Measurements from ENCODE around the gene SDC3. TPM values are rescaled to one million over a fixed set of nuclear protein-coding genes. Genes with fewer than 3 reads are reported as not detected.

SDC3 gene
- total RNA-seq, 1 experiment from 2014 or later: 12.3 TPM

DNA sequence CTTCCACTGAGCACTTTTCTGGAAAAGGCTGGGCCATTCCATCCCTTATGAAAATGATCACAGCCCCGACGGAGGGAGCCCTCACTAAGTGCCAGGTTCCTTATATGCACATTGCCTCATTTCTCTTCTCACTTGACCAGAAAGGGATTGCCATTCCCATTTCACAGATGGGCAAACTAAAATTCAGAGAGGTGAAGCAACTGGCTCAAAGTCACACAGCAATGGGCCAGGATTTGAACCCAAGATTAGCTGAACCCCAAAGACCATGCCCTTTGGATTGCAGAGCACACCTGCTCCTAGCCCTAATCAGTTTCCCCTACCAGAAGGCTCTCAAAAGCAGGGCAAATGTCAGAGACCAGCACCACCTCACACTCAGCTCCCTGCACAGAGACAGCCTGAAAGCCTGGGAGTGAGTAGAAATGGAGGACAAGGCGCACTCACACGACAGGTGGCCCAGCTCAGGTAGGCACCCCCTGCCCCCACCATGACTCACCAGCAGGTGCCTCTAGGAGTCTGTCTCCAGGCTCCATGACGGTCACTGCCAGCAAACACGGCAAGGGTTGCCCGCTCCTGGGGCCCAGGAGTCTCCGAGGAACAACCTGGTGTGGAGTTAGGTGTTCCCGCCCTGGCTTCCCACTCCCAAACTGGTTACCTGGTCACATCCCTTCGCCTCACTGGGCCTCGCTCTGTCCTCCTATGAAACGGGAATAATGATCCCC, 21.7 kb downstream of the SDC3 start:
- DNase-seq: no peak
- no peaks in the 10 kb centered on the region for H3K9me3 ChIP-seq

GRCh38 chr1:30885570-30886522, 22.7 kb downstream of the SDC3 start:
- no peak for DNase-seq
- H3K9me3 ChIP-seq: no peaks in the 10 kb centered on the region
- H3K36me3 ChIP-seq: no peaks in the 10 kb centered on the region
- no peak overlapping the region for H3K4me3 ChIP-seq
- H3K27me3 ChIP-seq: no peaks in the 10 kb centered on the region

More for the DNA sequence above, 21.7 kb downstream of the SDC3 start:
- Histone ChIP-seq H3K27me3 (no peaks in the 10 kb centered on the region), H3K36me3 (no peaks in the 10 kb centered on the region), H3K4me3 (no peak overlapping the region)

DNA sequence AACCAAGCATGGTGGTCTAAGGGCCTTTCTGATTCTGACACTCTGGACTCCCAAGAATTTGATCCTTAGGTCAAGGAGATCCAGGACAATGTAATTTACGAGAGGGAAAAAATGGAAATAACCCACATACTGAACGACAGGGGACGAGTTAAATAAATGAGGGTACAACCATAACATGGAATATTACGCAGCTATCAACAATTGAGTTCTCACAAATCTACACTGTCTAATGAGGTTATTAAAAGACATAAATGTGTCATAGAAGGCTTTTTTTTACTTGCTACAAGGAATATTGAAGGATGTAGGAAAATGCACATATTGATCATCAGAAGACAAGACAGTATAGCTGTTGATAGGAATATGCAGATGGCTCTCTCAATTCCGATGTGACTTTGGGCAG, 23.8 kb downstream of the SDC3 start:
- Histone ChIP-seq H3K27me3 (no peaks in the 10 kb centered on the region), H3K9me3 (no peaks in the 10 kb centered on the region), H3K36me3 (no peaks in the 10 kb centered on the region), H3K4me3 (no peak overlapping the region)
- DNase-seq: no peak

- Histone ChIP-seq H3K9me3 (no peaks in the 10 kb centered on the region), H3K27me3 (no peaks in the 10 kb centered on the region), H3K36me3 (no peaks in the 10 kb centered on the region), H3K4me3 (no peak overlapping the region)
- DNase-seq: no peak
Observed at GRCh38 chr1:30883389-30884172, 25.0 kb downstream of the SDC3 start.

GRCh38 chr1:30882678-30883388, 25.7 kb downstream of the SDC3 start:
- Histone ChIP-seq H3K36me3 (no peaks in the 10 kb centered on the region), H3K9me3 (no peaks in the 10 kb centered on the region), H3K27me3 (no peaks in the 10 kb centered on the region), H3K4me3 (no peak overlapping the region)
- DNase-seq: no peak

- Histone ChIP-seq H3K9me3 (no peaks in the 10 kb centered on the region), H3K27me3 (no peaks in the 10 kb centered on the region), H3K4me3 (no peak overlapping the region), H3K36me3 (no peaks in the 10 kb centered on the region)
- DNase-seq: no peak
Observed at GRCh38 chr1:30881319-30882181, 27.0 kb downstream of the SDC3 start.

GRCh38 chr1:30880678-30881318, 27.8 kb downstream of the SDC3 start:
- Histone ChIP-seq H3K36me3 (no peaks in the 10 kb centered on the region), H3K4me3 (no peak overlapping the region), H3K27me3 (no peaks in the 10 kb centered on the region), H3K9me3 (no peaks in the 10 kb centered on the region)
- no peak for DNase-seq

DNA sequence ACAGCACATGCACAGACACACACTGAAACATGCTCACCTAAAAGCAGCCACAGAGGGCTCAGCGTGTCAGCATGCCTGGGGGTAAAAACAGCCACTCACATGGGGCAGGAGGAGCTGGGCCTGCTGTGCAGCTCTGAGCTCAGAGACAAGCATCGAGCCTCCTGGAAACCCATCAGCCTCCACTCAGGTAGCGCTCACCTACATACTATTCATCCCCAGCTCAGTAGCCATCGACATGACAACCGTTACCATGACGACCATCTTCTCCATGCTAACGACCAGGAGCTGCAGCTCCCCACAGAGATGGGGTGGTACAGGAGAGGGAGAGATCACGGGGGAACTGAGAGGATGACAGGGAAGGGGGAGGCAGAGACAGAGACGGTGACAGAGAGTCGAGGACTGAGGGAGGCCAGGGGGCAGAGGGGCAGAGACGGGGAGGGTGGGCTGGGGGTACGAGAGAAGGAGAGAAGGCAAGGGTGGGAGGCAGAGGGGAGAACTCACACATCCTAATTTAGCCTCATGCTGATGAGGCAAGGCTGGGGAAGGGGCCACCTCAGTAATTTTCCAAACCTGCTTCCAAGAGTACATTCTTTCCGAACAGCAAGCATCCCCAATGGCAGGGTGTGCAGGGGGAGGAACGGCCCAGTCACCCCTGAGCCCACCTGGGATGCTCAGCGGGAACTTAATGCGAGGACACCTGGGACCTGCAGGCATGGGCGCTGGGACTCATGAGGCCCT, 28.4 kb downstream of the SDC3 start:
- H3K9me3 ChIP-seq: no peaks in the 10 kb centered on the region
- no peak overlapping the region for H3K4me3 ChIP-seq
- H3K27me3 ChIP-seq: no peaks in the 10 kb centered on the region
- H3K36me3 ChIP-seq: no peaks in the 10 kb centered on the region
- no peak for DNase-seq

GRCh38 chr1:30879126-30879786, 29.3 kb downstream of the SDC3 start:
- no peaks in the 10 kb centered on the region for H3K36me3 ChIP-seq
- no peaks in the 10 kb centered on the region for H3K27me3 ChIP-seq
- H3K4me3 ChIP-seq: no peak overlapping the region
- H3K9me3 ChIP-seq: no peaks in the 10 kb centered on the region
- no peak for DNase-seq

DNA sequence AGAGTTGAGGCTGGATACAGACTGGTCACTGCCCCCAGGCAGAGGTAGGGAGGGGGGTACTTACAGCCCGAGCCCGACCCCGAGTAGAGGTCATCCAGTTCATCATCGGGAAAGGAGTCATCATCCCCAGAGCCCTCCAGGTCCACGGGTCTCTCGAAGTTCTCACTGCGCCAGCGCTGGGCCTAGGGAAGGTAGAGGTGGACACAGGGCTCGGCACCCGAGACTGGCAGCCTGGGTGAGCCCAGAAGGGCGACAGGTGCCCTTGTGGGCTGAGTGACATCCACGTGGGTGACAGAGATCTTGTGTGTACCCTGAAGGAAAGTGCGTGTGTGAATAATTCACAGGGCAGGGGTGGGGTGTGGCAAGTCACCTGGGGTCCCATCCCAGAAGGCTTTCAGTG, 30.0 kb downstream of the SDC3 start:
- Histone ChIP-seq H3K4me3 (no peak overlapping the region), H3K36me3 (no peaks in the 10 kb centered on the region), H3K9me3 (no peaks in the 10 kb centered on the region), H3K27me3 (no peaks in the 10 kb centered on the region)
- DNase-seq: no peak

- no peak for DNase-seq
Observed at GRCh38 chr1:30878016-30878415, 30.5 kb downstream of the SDC3 start.

GRCh38 chr1:30877205-30877912, 31.2 kb downstream of the SDC3 start:
- no peak for DNase-seq
- no peaks in the 10 kb centered on the region for H3K27me3 ChIP-seq

More at GRCh38 chr1:30878016-30878415, 30.5 kb downstream of the SDC3 start:
- no peaks in the 10 kb centered on the region for H3K36me3 ChIP-seq
- H3K27me3 ChIP-seq: no peaks in the 10 kb centered on the region
- H3K4me3 ChIP-seq: no peak overlapping the region
- no peaks in the 10 kb centered on the region for H3K9me3 ChIP-seq

DNA sequence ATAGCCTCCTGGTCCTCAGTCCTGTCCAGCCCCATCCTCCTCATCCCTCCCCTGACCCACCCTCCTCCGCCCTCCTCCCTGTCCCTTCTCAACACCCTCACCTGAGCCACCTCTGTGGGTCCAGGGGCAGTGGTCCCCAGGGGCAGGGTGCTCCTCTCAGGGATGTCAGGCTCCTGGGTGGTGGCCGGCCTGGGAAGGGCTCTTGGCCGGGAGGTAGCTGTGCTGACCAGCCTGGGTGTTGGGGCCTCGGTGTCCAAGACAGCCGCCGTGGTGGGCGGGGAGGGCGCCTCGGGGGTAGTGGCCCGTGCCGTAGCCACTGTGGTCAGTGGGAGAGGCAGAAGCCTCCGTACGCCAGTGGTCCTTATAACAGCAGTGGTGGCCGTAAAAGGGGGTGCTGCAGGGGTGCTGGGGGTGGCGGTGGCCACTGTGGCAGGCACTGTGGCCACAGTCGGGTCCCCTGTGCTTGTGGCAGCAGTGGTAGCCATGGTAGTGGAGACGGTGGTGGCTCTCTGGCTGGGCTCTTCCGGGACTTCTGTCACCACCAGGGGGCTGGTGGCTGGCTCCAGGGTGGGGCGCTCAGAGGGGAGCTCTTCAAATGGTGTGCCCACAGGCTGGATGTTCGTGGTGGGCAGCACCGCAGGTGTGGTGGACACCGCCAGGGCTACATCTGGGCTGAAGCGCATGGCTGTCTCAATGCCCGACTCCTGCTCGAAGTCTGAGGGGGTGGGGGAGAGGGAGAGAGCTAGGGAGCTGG, 31.9 kb downstream of the SDC3 start:
- Histone ChIP-seq H3K27me3 (no peaks in the 10 kb centered on the region), H3K4me3 (no peak overlapping the region), H3K9me3 (no peaks in the 10 kb centered on the region), H3K36me3 (0 out of 2 replicates have a peak, but pooled peaks cover 3% of the 10 kb centered on the region)
- no peak for DNase-seq

More at GRCh38 chr1:30877205-30877912, 31.2 kb downstream of the SDC3 start:
- Histone ChIP-seq H3K36me3 (no peaks in the 10 kb centered on the region), H3K4me3 (no peak overlapping the region), H3K9me3 (no peaks in the 10 kb centered on the region)

Measured in MG63 (cell line).